ENCODE results near the gene LTO1. TPM values are rescaled to one million over a fixed set of nuclear protein-coding genes. Genes with fewer than 3 reads are reported as not detected.
A peak's percentile ranks its signal among the peaks of the same experiment; 100 is the strongest.

LTO1 gene
- total RNA-seq, 1 experiment from 2014 or later = 40.1 TPM

DNA sequence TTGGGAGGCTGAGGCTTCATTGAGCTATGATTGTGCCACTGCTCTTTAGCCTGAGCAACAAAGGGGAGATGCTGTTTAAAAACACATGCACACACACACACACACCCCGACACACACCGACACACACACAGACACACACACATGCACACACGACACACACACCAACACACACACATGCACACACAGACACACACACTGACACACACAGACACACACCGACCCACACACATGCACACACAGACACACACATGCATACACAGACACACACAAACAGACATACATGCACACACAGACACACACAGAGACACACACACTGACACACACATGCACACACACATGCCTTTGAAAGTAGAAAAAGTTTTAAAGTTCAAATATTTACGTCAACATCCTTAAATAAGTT, 5.5 kb upstream of the LTO1 start:
- no peak for DNase-seq (ENCODE audit: low spot score)

DNA sequence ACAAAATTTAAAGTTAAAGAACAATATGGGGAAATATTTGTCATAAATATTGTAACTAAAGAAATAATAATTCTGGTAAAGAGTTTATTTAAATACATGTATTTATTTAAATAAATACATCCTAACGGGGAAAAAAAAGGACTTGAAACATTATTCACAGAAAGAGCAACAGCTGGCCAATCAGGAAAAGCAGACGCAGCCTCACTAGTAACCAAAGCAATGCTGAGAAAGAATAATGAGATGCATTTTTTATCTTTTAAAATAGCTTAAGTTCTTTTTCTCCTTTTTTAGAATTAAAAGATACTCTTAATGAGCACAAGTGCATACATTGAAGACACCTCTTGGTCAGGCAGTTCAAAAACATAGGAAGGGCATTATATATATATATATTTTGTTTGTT, 2.6 kb upstream of the LTO1 start:
- no peak for DNase-seq (ENCODE audit: low spot score)

GRCh38 chr11:69674267-69674885, 777 bp downstream of the LTO1 start:
- peak; percentile 44 for DNase-seq (ENCODE audit: low spot score)

- no peak for DNase-seq (ENCODE audit: low spot score)
Observed at GRCh38 chr11:69671734-69672465, 3.3 kb downstream of the LTO1 start.

DNA sequence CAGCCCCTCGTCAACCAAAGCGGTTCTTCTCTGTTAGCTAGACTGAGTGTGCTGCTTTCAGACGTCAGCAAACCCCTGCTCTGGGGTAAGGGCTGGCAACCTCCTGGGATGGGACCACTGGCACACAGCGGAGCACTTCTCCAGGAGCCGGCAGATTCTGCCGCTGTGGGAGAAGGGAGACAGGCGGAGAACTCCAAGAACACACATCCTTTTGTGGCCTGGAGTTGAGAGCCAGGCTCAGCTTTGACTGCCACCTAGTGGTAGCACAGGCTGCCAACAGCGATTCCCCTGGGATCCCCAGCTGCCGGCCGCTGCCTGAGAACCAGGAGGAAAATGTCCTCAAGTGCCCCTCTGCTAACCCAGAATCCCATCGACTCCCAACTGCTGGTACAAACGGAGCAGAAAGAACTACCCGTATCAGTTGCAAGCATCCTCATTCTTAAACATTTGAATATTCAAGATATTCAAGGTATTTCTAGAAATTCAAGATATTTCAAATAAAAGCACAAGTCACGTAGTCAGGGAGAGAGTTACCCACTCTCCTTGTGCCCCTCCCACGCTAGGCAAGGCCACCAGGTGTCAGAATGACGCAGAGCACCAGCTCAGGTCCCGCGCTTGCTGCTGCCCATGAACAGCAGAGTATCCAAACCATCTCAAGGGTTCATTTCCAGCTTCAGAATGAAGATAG, 4.9 kb downstream of the LTO1 start:
- DNase-seq (ENCODE audit: low spot score) = peak; percentile 95

DNA sequence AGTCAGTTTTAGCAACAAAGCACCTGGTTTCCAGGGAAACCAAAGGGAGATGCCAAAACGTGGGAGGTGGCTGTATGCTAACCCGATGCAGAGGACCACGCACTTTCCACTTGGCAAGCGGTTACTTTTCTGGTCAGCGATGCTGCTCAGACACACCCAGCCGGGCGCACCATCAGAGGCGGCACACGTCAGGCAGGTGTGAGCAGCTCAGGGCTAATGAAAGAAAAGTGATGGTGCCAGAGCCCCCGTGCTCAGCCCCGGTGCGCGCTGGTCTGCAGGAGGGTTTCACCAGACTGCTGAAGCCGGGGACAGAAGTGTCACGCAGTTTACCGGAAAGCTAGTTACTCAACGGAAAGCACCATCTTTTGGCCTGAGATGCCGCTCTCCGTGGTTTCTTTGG, 5.7 kb downstream of the LTO1 start:
- no peak for DNase-seq (ENCODE audit: low spot score)

DNA sequence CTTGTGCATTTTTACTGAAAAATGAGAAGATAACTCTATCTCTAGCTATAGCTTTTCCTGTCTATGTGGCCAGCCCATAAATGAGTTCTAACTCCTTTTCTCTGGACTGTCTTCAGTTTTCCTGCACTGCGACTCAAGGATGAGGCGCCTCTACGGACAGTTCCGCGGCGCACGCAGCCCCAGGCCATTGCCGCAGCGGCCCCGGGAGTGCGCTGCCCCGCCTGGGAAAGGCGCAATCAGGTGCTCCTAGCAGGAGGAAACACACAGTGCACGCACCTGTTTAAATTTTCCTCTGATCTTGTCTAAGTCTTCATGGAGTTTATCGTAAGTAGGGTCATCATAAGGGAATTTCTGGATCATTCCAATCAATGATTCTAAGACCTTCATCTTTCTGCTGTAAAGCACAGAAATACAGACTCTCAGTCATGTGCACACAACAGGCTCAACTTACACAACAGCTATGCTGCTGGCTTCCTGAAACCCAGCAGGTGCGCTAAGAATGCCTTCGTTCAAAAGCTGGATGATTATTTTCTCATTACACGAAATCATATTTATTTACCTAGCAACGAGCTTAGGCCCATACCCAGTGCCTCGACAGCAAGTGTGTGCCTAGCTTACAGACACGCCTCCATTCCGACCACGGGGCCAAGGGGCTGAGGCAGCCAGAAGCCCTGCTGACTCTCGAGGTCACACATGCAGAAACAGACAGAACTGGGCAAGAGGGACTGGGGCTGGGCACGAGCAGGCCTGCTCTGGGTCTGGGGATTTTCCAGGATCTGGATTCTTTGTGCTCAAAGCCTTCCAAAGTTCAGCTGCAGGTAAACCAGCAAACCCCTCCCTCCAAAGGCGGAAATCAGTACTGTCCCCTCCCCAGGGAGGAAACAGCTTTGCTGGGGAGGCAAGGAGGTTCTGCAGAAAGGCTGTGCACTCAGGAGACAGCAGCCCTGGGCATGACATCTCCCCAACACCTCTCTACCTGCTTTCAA, 7.2 kb downstream of the LTO1 start:
- no peak for DNase-seq (ENCODE audit: low spot score)

GRCh38 chr11:69666752-69667536, 8.2 kb downstream of the LTO1 start:
- no peak for DNase-seq (ENCODE audit: low spot score)

- no peak for DNase-seq (ENCODE audit: low spot score)
Observed at GRCh38 chr11:69666261-69666660, 8.9 kb downstream of the LTO1 start.

DNA sequence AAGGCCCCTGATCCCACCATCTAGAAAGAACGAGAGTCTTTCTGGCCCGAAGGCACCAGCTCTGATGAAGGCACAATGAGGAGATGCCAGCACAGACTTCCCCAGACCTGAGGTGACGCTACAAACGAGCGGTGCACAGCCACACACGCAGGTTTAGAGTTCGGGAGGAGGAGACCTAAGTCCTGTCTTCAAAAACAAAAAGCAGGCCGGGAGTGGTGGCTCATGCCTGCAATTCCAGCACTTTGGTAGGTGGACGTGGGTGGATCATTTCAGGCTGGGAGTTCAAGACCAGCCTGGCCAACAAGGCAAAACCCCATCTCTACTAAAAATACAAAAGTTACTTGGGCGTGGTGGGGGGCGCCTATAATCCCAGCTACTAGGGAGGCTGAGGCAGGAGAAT, 9.5 kb downstream of the LTO1 start:
- no peak for DNase-seq (ENCODE audit: low spot score)

GRCh38 chr11:69664901-69665300, 10.3 kb downstream of the LTO1 start:
- DNase-seq (ENCODE audit: low spot score) = no peak

DNA sequence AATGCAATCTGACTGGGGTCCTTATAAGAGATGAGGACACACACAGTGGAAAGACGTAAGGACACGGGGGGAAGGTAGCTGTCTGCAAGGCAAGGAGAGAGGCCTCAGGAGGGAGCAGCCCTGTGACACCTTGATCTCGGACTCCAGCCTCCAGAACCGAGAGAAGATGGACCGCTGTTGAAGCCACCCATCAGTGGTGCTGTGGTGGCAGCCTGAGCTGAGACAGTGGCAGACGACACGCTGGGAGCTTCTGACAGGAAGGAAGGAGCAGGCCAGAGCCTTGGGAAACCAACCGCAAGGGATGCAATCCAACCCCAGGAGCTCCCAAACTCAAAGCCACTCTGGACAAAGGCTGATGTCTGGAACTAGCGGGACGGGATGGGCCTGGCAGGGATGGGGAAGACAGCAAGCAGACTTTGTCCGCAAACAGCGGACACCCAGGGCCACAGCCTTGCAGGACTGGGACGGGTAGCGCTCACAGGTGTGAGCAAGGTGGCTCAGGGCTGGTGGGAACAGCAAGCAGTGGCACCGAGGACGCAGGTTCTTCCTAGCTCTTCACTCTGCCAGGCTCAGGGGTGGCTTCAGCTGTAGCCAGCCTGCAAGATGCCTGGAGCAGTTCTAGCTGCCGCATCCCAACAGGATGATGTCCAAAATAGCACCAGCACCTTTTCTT, 10.9 kb downstream of the LTO1 start:
- DNase-seq (ENCODE audit: low spot score) = no peak

DNA sequence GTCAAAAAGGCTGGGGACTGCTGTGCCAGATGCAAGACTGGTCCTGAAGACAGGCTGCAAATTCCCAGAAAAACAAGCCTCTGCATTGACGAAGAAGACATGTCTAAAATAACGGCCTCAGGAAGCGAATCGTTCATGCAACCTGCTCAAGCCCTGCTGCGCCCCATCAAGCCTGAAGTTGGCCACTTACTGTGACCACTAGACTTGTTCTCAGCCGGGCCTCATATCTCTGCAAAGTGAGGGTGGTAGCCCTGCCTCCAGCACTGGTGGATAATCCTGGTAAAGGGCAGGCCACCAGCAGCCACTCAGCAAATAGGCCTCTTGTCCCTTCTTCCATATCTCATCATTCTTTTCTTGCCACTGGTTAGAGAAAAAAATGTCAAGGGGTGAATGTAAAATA, 11.8 kb downstream of the LTO1 start:
- DNase-seq (ENCODE audit: low spot score) = no peak

DNA sequence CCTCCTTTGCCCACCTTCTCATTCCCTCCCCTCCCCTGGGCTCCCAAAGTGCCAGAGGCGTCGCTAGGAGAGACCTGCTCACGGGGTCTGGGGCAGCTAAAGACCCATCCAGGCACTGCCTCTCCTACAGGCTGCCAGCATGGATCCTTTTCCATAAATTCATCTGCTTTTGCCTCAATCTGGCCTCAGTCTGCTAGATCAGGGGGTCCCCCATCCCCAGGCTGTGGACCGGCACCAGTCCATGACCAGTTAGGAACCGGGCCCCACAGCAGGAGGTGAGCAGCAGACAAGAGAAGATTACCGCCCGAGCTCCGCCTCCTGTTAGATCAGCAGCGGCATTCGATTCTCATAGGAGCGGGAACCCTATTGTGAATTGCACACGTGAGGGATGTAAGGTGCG, 12.3 kb downstream of the LTO1 start:
- DNase-seq (ENCODE audit: low spot score) = no peak

- DNase-seq (ENCODE audit: low spot score) = peak; percentile 54
Observed at GRCh38 chr11:69662021-69662698, 13.0 kb downstream of the LTO1 start.

- no peak for DNase-seq (ENCODE audit: low spot score)
Observed at GRCh38 chr11:69661413-69661715, 13.8 kb downstream of the LTO1 start.

GRCh38 chr11:69660001-69660500, 15.1 kb downstream of the LTO1 start:
- no peak for DNase-seq (ENCODE audit: low spot score)

- no peak for DNase-seq (ENCODE audit: low spot score)
Observed at GRCh38 chr11:69659591-69659990, 15.6 kb downstream of the LTO1 start.

- no peak for DNase-seq (ENCODE audit: low spot score)
Observed at GRCh38 chr11:69658626-69659450, 16.3 kb downstream of the LTO1 start.
